CD4-positive, alpha-beta T cell treated with Interleukin-4 for 4 hours (primary cell): Measurements from ENCODE around the gene GNPTAB.
A peak's percentile ranks its signal among the peaks of the same experiment; 100 is the strongest.

ENCODE experiments used
- DNase-seq: peaks from one replicate; pipeline ENCODE4 v3.0.0-alpha.2; 2020

Gene GNPTAB

GRCh38 chr12:101729842-101730241 is 100.9 kb downstream of the GNPTAB start:
- no peak for DNase-seq

GRCh38 chr12:101727098-101727497 is 103.7 kb downstream of the GNPTAB start:
- DNase-seq = no peak

- no peak for DNase-seq
Observed at GRCh38 chr12:101722392-101722791, 108.4 kb downstream of the GNPTAB start.

- no peak for DNase-seq
Observed at GRCh38 chr12:101720118-101720517, 110.6 kb downstream of the GNPTAB start.

GRCh38 chr12:101719566-101719965 is 111.2 kb downstream of the GNPTAB start:
- no peak for DNase-seq

GRCh38 chr12:101714877-101715444 is 115.8 kb downstream of the GNPTAB start:
- no peak for DNase-seq

- DNase-seq = no peak
Observed at GRCh38 chr12:101713930-101714329, 116.8 kb downstream of the GNPTAB start.

GRCh38 chr12:101713059-101713682 is 117.6 kb downstream of the GNPTAB start:
- DNase-seq = no peak

GRCh38 chr12:101710288-101710687 is 120.5 kb downstream of the GNPTAB start:
- no peak for DNase-seq

- no peak for DNase-seq
Observed at GRCh38 chr12:101707131-101707782, 123.5 kb downstream of the GNPTAB start.

- no peak for DNase-seq
Observed at GRCh38 chr12:101706403-101706802, 124.4 kb downstream of the GNPTAB start.

- DNase-seq = no peak
Observed at GRCh38 chr12:101703487-101703886, 127.3 kb downstream of the GNPTAB start.

- no peak for DNase-seq
Observed at GRCh38 chr12:101700299-101700820, 130.4 kb downstream of the GNPTAB start.

GRCh38 chr12:101698800-101699347 is 131.9 kb downstream of the GNPTAB start:
- no peak for DNase-seq

GRCh38 chr12:101697930-101698799 is 132.6 kb downstream of the GNPTAB start:
- DNase-seq = no peak

GRCh38 chr12:101697197-101697929 is 133.4 kb downstream of the GNPTAB start, which contains the start of gene CHPT1:
Gene CHPT1 (plus strand): TSS chr12:101697640. CDS start chr12:101697862, 222 bp downstream.
- DNase-seq = peak; percentile 52

- no peak for DNase-seq
Observed at GRCh38 chr12:101696251-101697196, 134.2 kb downstream of the GNPTAB start.

- DNase-seq = no peak
Observed at GRCh38 chr12:101695706-101696105, 135.1 kb downstream of the GNPTAB start.
